ENCODE measurements around the gene MRAS.

The MRAS gene

DNA sequence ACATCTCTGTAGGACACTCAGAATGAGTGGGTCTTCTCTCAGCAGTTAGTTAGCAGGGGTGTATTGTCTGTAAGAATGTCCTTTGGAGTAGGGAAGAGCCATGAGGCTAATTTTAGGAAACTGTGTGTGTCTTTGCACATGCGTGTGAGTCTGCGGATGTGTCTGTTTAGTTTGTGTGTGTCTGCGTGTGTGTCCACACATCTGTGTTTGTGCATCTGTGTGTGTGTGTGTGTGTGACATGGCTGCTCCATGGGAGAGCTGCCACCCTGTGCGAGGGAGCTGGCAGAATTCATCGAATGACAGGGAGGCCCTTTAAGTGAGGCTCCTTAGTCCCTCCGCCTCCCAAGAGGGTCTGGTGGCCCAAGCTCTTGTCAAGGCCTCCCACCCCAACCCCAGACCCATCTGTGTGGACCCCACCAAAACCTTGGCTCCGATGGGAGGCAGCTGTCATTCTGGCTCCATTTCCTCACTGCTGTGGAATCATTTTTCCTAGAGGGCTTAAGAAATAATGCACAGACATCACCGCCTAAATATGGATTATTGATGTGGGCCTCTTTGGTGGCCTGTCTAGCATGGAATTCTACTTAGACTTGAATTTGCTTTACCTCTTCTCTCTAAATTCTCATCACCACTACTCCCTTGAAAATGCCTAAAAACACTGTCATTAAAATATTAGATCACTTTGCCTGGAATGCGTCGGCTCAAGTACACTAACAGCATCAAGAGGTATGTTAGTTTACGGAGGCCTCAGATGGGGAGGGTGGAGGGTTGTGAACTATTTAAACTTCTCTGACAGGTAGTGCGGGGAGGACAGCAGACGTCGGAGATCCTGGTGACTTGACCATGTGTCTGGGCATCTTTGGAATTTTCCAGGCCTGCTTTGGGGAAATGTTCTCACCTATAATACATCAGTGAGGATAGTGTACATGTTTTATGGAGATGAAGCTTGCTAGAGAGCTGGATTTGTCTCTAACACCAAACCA lies 95.4 kb downstream of the MRAS start:
- no peak overlapping the region for H4K91ac ChIP-seq (ENCODE audit: low read length)
- no peak overlapping the region for H3K14ac ChIP-seq (ENCODE audit: low read length in 2 of 2)
- H2BK12ac ChIP-seq (ENCODE audit: low read length in 2 of 2): no peak overlapping the region
- no peak overlapping the region for H3K23ac ChIP-seq (ENCODE audit: low read length in 2 of 2)
- H3K36me3 ChIP-seq (ENCODE audit: control insufficient read depth in 1 of 2, insufficient read depth in 2 of 2, low read depth in 1 of 2, low read length in 2 of 2): no peaks in the 10 kb centered on the region
- no peak overlapping the region for H4K8ac ChIP-seq (ENCODE audit: low read length)
- no peak overlapping the region for H2BK120ac ChIP-seq (ENCODE audit: low read depth, low read length)
- no peak overlapping the region for H2BK15ac ChIP-seq (ENCODE audit: low read depth, poor library complexity, severe bottlenecking)
- no peak overlapping the region for H3K4ac ChIP-seq (ENCODE audit: low read depth in 1 of 2, low read length in 2 of 2)
- no peak overlapping the region for H3K9ac ChIP-seq (ENCODE audit: low read length)
- 95% methylated on average over 13 of the region's 14 CpGs for WGBS
- H2BK5ac ChIP-seq (ENCODE audit: low read depth, low read length, poor library complexity, severe bottlenecking): no peak overlapping the region
- no peak overlapping the region for H3K4me2 ChIP-seq (ENCODE audit: low read length, poor library complexity, severe bottlenecking)
- H3K18ac ChIP-seq (ENCODE audit: low read depth in 1 of 2, low read length in 2 of 2): no peak overlapping the region
- H2AFZ ChIP-seq (ENCODE audit: low read depth, low read length): no peak overlapping the region
- H3K4me1 ChIP-seq (ENCODE audit: control insufficient read depth, insufficient read depth, low read depth, low read length): peaks cover 13% of the 10 kb centered on the region
- H3K27me3 ChIP-seq (ENCODE audit: control insufficient read depth in 1 of 2, insufficient read depth in 1 of 2, low read length in 2 of 2): no peaks in the 10 kb centered on the region
- H3K9me3 ChIP-seq (ENCODE audit: control insufficient read depth, low read length): no peaks in the 10 kb centered on the region
- no peak overlapping the region for H3K4me3 ChIP-seq (ENCODE audit: insufficient read depth in 1 of 2, low read depth in 1 of 2, low read length in 2 of 2)
- no peaks in the 10 kb centered on the region for H3K79me1 ChIP-seq (replicated peaks; ENCODE audit: low read length, poor library complexity, severe bottlenecking)
- H3K27ac ChIP-seq (ENCODE audit: low read length, poor library complexity, severe bottlenecking): no peak overlapping the region
- H2AK5ac ChIP-seq (ENCODE audit: low read length, severe bottlenecking): no peak overlapping the region
- DNase-seq: no peak

DNA sequence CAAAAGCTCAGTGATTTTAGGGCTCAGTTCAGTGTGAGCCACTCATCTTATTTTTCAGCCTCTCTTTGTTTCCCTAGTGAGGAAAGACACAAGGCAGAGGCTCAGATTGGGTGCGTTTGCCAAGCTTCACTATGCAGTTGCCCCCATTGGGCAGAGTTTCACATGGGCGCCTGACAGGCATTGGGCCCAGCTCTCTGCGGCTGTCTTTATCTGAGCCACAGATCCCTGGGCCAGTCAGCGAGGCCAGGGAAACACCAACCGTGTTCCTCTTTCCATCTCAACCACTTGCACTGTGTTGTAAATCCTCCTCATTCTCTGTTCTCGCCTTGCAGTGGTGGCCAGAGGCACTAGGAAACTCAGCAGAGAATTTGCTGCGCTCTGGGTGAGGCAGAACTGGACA lies 96.9 kb downstream of the MRAS start:
- Histone ChIP-seq H2BK12ac (ENCODE audit: low read length in 2 of 2) (no peak overlapping the region), H4K91ac (ENCODE audit: low read length) (no peak overlapping the region), H3K79me1 (replicated peaks; ENCODE audit: low read length, poor library complexity, severe bottlenecking) (no peaks in the 10 kb centered on the region), H3K36me3 (ENCODE audit: control insufficient read depth in 1 of 2, insufficient read depth in 2 of 2, low read depth in 1 of 2, low read length in 2 of 2) (no peaks in the 10 kb centered on the region), H3K27ac (ENCODE audit: low read length, poor library complexity, severe bottlenecking) (no peak overlapping the region), H3K18ac (ENCODE audit: low read depth in 1 of 2, low read length in 2 of 2) (no peak overlapping the region), H2AFZ (ENCODE audit: low read depth, low read length) (no peak overlapping the region), H2BK120ac (ENCODE audit: low read depth, low read length) (no peak overlapping the region), H3K4me1 (ENCODE audit: control insufficient read depth, insufficient read depth, low read depth, low read length) (peaks cover 9% of the 10 kb centered on the region), H2AK5ac (ENCODE audit: low read length, severe bottlenecking) (no peak overlapping the region), H2BK5ac (ENCODE audit: low read depth, low read length, poor library complexity, severe bottlenecking) (no peak overlapping the region), H3K9me3 (ENCODE audit: control insufficient read depth, low read length) (no peaks in the 10 kb centered on the region), H3K4me2 (ENCODE audit: low read length, poor library complexity, severe bottlenecking) (no peak overlapping the region), H3K14ac (ENCODE audit: low read length in 2 of 2) (no peak overlapping the region), H3K4me3 (ENCODE audit: insufficient read depth in 1 of 2, low read depth in 1 of 2, low read length in 2 of 2) (no peak overlapping the region), H2BK15ac (ENCODE audit: low read depth, poor library complexity, severe bottlenecking) (no peak overlapping the region), H3K23ac (ENCODE audit: low read length in 2 of 2) (no peak overlapping the region), H3K9ac (ENCODE audit: low read length) (no peak overlapping the region), H3K27me3 (ENCODE audit: control insufficient read depth in 1 of 2, insufficient read depth in 1 of 2, low read length in 2 of 2) (no peaks in the 10 kb centered on the region), H4K8ac (ENCODE audit: low read length) (no peak overlapping the region), H3K4ac (ENCODE audit: low read depth in 1 of 2, low read length in 2 of 2) (no peak overlapping the region)
- no peak for DNase-seq
- 92% methylated on average over 7 of the region's 7 CpGs for WGBS

DNA sequence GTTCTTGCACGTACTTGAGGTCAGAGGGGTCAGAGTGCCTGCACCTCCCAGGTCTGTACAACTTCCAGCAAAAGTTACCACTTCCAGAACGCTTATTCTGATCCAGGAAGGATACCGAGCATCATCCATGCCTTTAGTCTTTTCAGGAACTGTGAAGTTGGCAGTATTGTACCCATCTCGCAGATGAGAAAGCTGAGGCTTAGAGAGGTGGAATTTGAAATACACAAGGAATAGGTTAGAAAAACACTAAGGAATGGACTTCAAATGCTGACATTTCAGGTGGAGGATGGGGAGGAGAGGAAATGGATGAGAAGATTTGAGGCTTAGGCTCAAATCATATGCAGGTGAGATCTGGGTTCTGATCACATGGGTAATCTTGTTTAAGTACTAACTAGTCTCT lies 97.3 kb downstream of the MRAS start:
- H3K9me3 ChIP-seq (ENCODE audit: control insufficient read depth, low read length): no peaks in the 10 kb centered on the region
- no peak overlapping the region for H2BK15ac ChIP-seq (ENCODE audit: low read depth, poor library complexity, severe bottlenecking)
- no peak overlapping the region for H3K23ac ChIP-seq (ENCODE audit: low read length in 2 of 2)
- H3K4me1 ChIP-seq (ENCODE audit: control insufficient read depth, insufficient read depth, low read depth, low read length): peaks cover 9% of the 10 kb centered on the region
- no peaks in the 10 kb centered on the region for H3K36me3 ChIP-seq (ENCODE audit: control insufficient read depth in 1 of 2, insufficient read depth in 2 of 2, low read depth in 1 of 2, low read length in 2 of 2)
- H3K79me1 ChIP-seq (replicated peaks; ENCODE audit: low read length, poor library complexity, severe bottlenecking): no peaks in the 10 kb centered on the region
- H4K91ac ChIP-seq (ENCODE audit: low read length): no peak overlapping the region
- H2BK5ac ChIP-seq (ENCODE audit: low read depth, low read length, poor library complexity, severe bottlenecking): no peak overlapping the region
- no peak overlapping the region for H3K18ac ChIP-seq (ENCODE audit: low read depth in 1 of 2, low read length in 2 of 2)
- no peak overlapping the region for H2AK5ac ChIP-seq (ENCODE audit: low read length, severe bottlenecking)
- H3K27me3 ChIP-seq (ENCODE audit: control insufficient read depth in 1 of 2, insufficient read depth in 1 of 2, low read length in 2 of 2): no peaks in the 10 kb centered on the region
- no peak overlapping the region for H3K4me3 ChIP-seq (ENCODE audit: insufficient read depth in 1 of 2, low read depth in 1 of 2, low read length in 2 of 2)
- H3K14ac ChIP-seq (ENCODE audit: low read length in 2 of 2): no peak overlapping the region
- no peak overlapping the region for H3K4me2 ChIP-seq (ENCODE audit: low read length, poor library complexity, severe bottlenecking)
- H3K4ac ChIP-seq (ENCODE audit: low read depth in 1 of 2, low read length in 2 of 2): no peak overlapping the region
- H2BK120ac ChIP-seq (ENCODE audit: low read depth, low read length): no peak overlapping the region
- H2AFZ ChIP-seq (ENCODE audit: low read depth, low read length): no peak overlapping the region
- 96% methylated on average over 4 of the region's 4 CpGs for WGBS
- H2BK12ac ChIP-seq (ENCODE audit: low read length in 2 of 2): no peak overlapping the region
- no peak overlapping the region for H3K9ac ChIP-seq (ENCODE audit: low read length)
- H4K8ac ChIP-seq (ENCODE audit: low read length): no peak overlapping the region
- no peak overlapping the region for H3K27ac ChIP-seq (ENCODE audit: low read length, poor library complexity, severe bottlenecking)
- DNase-seq: no peak

DNA sequence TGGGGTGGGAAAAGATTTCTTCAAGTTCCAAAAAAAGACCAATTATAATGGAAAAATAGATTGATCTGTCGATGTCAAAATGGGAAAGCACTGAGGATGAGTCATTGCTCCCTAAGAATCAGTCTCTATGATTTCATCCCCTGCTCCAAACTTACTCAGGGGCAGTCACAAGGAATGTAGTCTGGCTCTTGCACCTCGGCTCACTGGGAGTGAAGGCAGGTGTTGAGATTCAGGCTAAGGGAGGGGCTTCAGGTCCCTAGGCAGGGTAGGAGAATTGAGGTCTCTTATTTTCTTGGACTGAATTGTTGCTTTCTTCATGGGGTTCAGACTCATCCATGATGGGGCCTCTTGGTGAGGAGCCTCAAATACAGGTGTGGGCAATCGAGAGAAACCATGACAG lies 100.3 kb downstream of the MRAS start:
- Histone ChIP-seq H2BK5ac (ENCODE audit: low read depth, low read length, poor library complexity, severe bottlenecking) (no peak overlapping the region), H3K4me3 (ENCODE audit: insufficient read depth in 1 of 2, low read depth in 1 of 2, low read length in 2 of 2) (no peak overlapping the region), H2AK5ac (ENCODE audit: low read length, severe bottlenecking) (no peak overlapping the region), H3K14ac (ENCODE audit: low read length in 2 of 2) (no peak overlapping the region), H3K9ac (ENCODE audit: low read length) (no peak overlapping the region), H3K23ac (ENCODE audit: low read length in 2 of 2) (no peak overlapping the region), H3K9me3 (ENCODE audit: control insufficient read depth, low read length) (no peaks in the 10 kb centered on the region), H4K91ac (ENCODE audit: low read length) (no peak overlapping the region), H3K36me3 (ENCODE audit: control insufficient read depth in 1 of 2, insufficient read depth in 2 of 2, low read depth in 1 of 2, low read length in 2 of 2) (no peaks in the 10 kb centered on the region), H3K18ac (ENCODE audit: low read depth in 1 of 2, low read length in 2 of 2) (no peak overlapping the region), H2BK120ac (ENCODE audit: low read depth, low read length) (no peak overlapping the region), H2BK12ac (ENCODE audit: low read length in 2 of 2) (no peak overlapping the region), H3K79me1 (replicated peaks; ENCODE audit: low read length, poor library complexity, severe bottlenecking) (no peaks in the 10 kb centered on the region), H3K27ac (ENCODE audit: low read length, poor library complexity, severe bottlenecking) (no peak overlapping the region), H2BK15ac (ENCODE audit: low read depth, poor library complexity, severe bottlenecking) (no peak overlapping the region), H2AFZ (ENCODE audit: low read depth, low read length) (no peak overlapping the region), H3K4me1 (ENCODE audit: control insufficient read depth, insufficient read depth, low read depth, low read length) (peaks cover 4% of the 10 kb centered on the region), H3K27me3 (ENCODE audit: control insufficient read depth in 1 of 2, insufficient read depth in 1 of 2, low read length in 2 of 2) (no peaks in the 10 kb centered on the region), H3K4me2 (ENCODE audit: low read length, poor library complexity, severe bottlenecking) (no peak overlapping the region), H3K4ac (ENCODE audit: low read depth in 1 of 2, low read length in 2 of 2) (no peak overlapping the region), H4K8ac (ENCODE audit: low read length) (no peak overlapping the region)
- WGBS: 97% methylated on average over 3 of the region's 3 CpGs
- no peak for DNase-seq
